H9 (cell line): ENCODE data around the gene SRGAP1. TPM values are rescaled to one million over a fixed set of nuclear protein-coding genes. Genes with fewer than 3 reads are reported as not detected.

Experiments
- DNase-seq: peaks from one replicate; pipeline ENCODE4 v3.0.0-alpha.2; 2017
- H2AFZ ChIP-seq: one replicate; pipeline ENCODE4 v1.6.1; 2013; ENCODE audit warnings: mild to moderate bottlenecking, low read length, control low read depth, moderate library complexity
- H2AK5ac ChIP-seq: 2 replicates; pipeline ENCODE4 v1.6.1; 2013; ENCODE audit warnings: low read length, control low read depth, mixed read lengths; ENCODE audit not compliant: insufficient read length
- H2BK120ac ChIP-seq: one replicate; pipeline ENCODE4 v1.6.1; 2013; ENCODE audit warnings: low read depth, mild to moderate bottlenecking, low read length, control low read depth, inconsistent platforms; ENCODE audit not compliant: poor library complexity, severe bottlenecking
- H2BK12ac ChIP-seq: 2 replicates; pipeline ENCODE4 v1.6.1; 2013; ENCODE audit warnings: low read length, control low read depth, mixed read lengths, low read depth; ENCODE audit not compliant: insufficient read length
- H2BK15ac ChIP-seq: 2 replicates; pipeline ENCODE4 v1.6.1; 2013; ENCODE audit warnings: low read depth, low read length, control low read depth
- H2BK20ac ChIP-seq: one replicate; pipeline ENCODE4 v1.6.1; 2013; ENCODE audit warnings: low read depth, mild to moderate bottlenecking, low read length, control low read depth, inconsistent platforms; ENCODE audit not compliant: poor library complexity, severe bottlenecking
- H2BK5ac ChIP-seq: 2 replicates; pipeline ENCODE4 v1.6.1; 2013; ENCODE audit warnings: low read length, control low read depth, mixed read lengths; ENCODE audit not compliant: insufficient read length
- H3K14ac ChIP-seq: 2 replicates; pipeline ENCODE4 v1.6.1; 2013; ENCODE audit warnings: low read length, control low read depth; ENCODE audit not compliant: insufficient read depth
- H3K18ac ChIP-seq: 2 replicates; pipeline ENCODE4 v1.6.1; 2013; ENCODE audit warnings: low read depth, mild to moderate bottlenecking, mixed read lengths, low read length, control low read depth; ENCODE audit not compliant: insufficient read length
- H3K23ac ChIP-seq: 2 replicates; pipeline ENCODE4 v1.6.1; 2013; ENCODE audit warnings: low read length, control low read depth, mixed read lengths, low read depth; ENCODE audit not compliant: insufficient read length
- H3K23me2 ChIP-seq: 2 replicates; pipeline ENCODE4 v1.6.1; 2013; ENCODE audit warnings: low read depth, mild to moderate bottlenecking, mixed read lengths, low read length, control low read depth; ENCODE audit not compliant: insufficient read length, poor library complexity, severe bottlenecking
- H3K27ac ChIP-seq: 2 replicates; pipeline ENCODE4 v1.5.1; 2013; ENCODE audit warnings: low read length, control low read depth, mixed read lengths, low read depth; ENCODE audit not compliant: insufficient read length
- H3K27me3 ChIP-seq: 2 replicates; pipeline ENCODE4 v1.6.1; 2013; ENCODE audit warnings: low read length, control low read depth, inconsistent platforms; ENCODE audit not compliant: insufficient read depth
- H3K4ac ChIP-seq: 2 replicates; pipeline ENCODE4 v1.6.1; 2013; ENCODE audit warnings: low read depth, mild to moderate bottlenecking, control low read depth, inconsistent platforms, low read length, moderate library complexity
- H3K4me1 ChIP-seq: 2 replicates; pipeline ENCODE4 v1.6.1; 2013; ENCODE audit warnings: low read length, control low read depth, inconsistent platforms; ENCODE audit not compliant: insufficient read depth
- H3K4me2 ChIP-seq: 2 replicates; pipeline ENCODE4 v1.6.1; 2013; ENCODE audit warnings: low read length, control low read depth, mixed read lengths; ENCODE audit not compliant: insufficient read length, insufficient read depth
- H3K56ac ChIP-seq: 2 replicates; pipeline ENCODE4 v1.6.1; 2013; ENCODE audit warnings: low read depth, mild to moderate bottlenecking, mixed read lengths, low read length, control low read depth; ENCODE audit not compliant: insufficient read length
- H3K79me1 ChIP-seq: 2 replicates; pipeline ENCODE4 v1.6.1; 2013; ENCODE audit warnings: low read depth, mild to moderate bottlenecking, moderate library complexity, low read length, control low read depth, inconsistent platforms; ENCODE audit not compliant: insufficient read depth, poor library complexity, severe bottlenecking
- H3K79me2 ChIP-seq: 2 replicates; pipeline ENCODE4 v1.6.1; 2013; ENCODE audit warnings: low read length, control low read depth, inconsistent platforms; ENCODE audit not compliant: insufficient read depth
- H3K9ac ChIP-seq: 2 replicates; pipeline ENCODE4 v1.6.1; 2013; ENCODE audit warnings: low read length, control low read depth, mixed read lengths; ENCODE audit not compliant: insufficient read length; ENCODE audit errors: extremely low read depth
- H3K9me3 ChIP-seq: one replicate; pipeline ENCODE4 v1.6.1; 2013; ENCODE audit warnings: low read depth, low read length, inconsistent platforms; ENCODE audit not compliant: control insufficient read depth
- H3T11ph ChIP-seq: one replicate; pipeline ENCODE4 v1.6.1; 2013; ENCODE audit warnings: mild to moderate bottlenecking, low read length, control low read depth, inconsistent platforms
- H4K20me1 ChIP-seq: one replicate; pipeline ENCODE4 v1.6.1; 2013; ENCODE audit not compliant: control insufficient read depth, insufficient read length, insufficient read depth
- H4K5ac ChIP-seq: 2 replicates; pipeline ENCODE4 v1.6.1; 2013; ENCODE audit warnings: low read depth, mild to moderate bottlenecking, mixed read lengths, low read length, control low read depth; ENCODE audit not compliant: insufficient read length
- H4K8ac ChIP-seq: replicated peaks from 2 replicates; pipeline ENCODE4 v1.6.1; 2013; ENCODE audit warnings: low read length, control low read depth, mixed read lengths, low read depth; ENCODE audit not compliant: insufficient read length
- H4K91ac ChIP-seq: 2 replicates; pipeline ENCODE4 v1.6.1; 2013; ENCODE audit warnings: low read depth, mild to moderate bottlenecking, moderate library complexity, mixed read lengths, low read length, control low read depth; ENCODE audit not compliant: insufficient read length
- H3K27ac Mint-ChIP-seq, 3 experiments: 2 replicates in 2 of 3; 3 replicates in 1 of 3; pipeline ENCODE4 v1.8.0; 2020 to 2021; ENCODE audit warnings: mixed read lengths in 3 of 3, mild to moderate bottlenecking in 1 of 3, moderate library complexity in 1 of 3
- H3K27me3 Mint-ChIP-seq: 2 replicates; pipeline ENCODE4 v1.8.0; 2021; ENCODE audit warnings: low read depth, mild to moderate bottlenecking, moderate library complexity, mixed read lengths
- H3K36me3 Mint-ChIP-seq, 3 experiments: 2 replicates in 2 of 3; 3 replicates in 1 of 3; pipeline ENCODE4 v1.8.0; 2020 to 2021; ENCODE audit warnings: low read depth in 3 of 3, mixed read lengths in 3 of 3; ENCODE audit not compliant: insufficient read depth in 1 of 3
- H3K4me1 Mint-ChIP-seq, 2 experiments: 2 replicates each; pipeline ENCODE4 v1.8.0; 2020; ENCODE audit warnings: mixed read lengths in 2 of 2
- H3K4me3 Mint-ChIP-seq, 2 experiments: 2 replicates in 1 of 2; 3 replicates in 1 of 2; pipeline ENCODE4 v1.8.0; 2020 to 2021; ENCODE audit warnings: mild to moderate bottlenecking in 2 of 2, mixed read lengths in 2 of 2, moderate library complexity in 1 of 2
- H3K9me3 Mint-ChIP-seq, 2 experiments: 2 replicates in 1 of 2; 3 replicates in 1 of 2; pipeline ENCODE4 v1.8.0; 2020; ENCODE audit warnings: mild to moderate bottlenecking in 2 of 2, mixed read lengths in 2 of 2, moderate library complexity in 1 of 2
- CTCF ChIP-seq: fragments of 200-600 bp; sonication (generic); conservative IDR thresholded peaks from 3 replicates; pipeline ENCODE4 v1.8.0; 2021; ENCODE audit warnings: antibody characterized with exemption, mild to moderate bottlenecking
- WGBS: extraction: QIAGEN DNeasy Blood & Tissue Kit; methylation state at CpG from one replicate; pipeline ENCODE4 v1.1.7; 2013; ENCODE audit warnings: missing lambda C conversion rate, low lambda C conversion rate, mixed read lengths; ENCODE audit not compliant: insufficient read length; ENCODE audit errors: extremely low coverage; 5-methylcytosine and 5-hydroxymethylcytosine counted together
- total RNA-seq: library from RNA; stranded (reverse); gene quantifications from 2 replicates; pipeline ENCODE4 v1.2.1, GENCODE V29; 2021

The SRGAP1 gene
- total RNA-seq, 1 experiment from 2014 or later: 4.8 TPM

GRCh38 chr12:64039281-64039871 lies 194.9 kb downstream of the SRGAP1 start:
- Histone ChIP-seq H3K23ac (no peak overlapping the region), H4K91ac (no peak overlapping the region), H3K9me3 (no peaks in the 10 kb centered on the region), H2BK15ac (no peak overlapping the region), H2AFZ (no peak overlapping the region), H3K56ac (no peak overlapping the region), H3K79me1 (no peaks in the 10 kb centered on the region), H3K4ac (no peak overlapping the region), H3K4me1 (peaks cover 5% of the 10 kb centered on the region), H3T11ph (no peak overlapping the region), H4K20me1 (no peaks in the 10 kb centered on the region), H2BK5ac (no peak overlapping the region), H3K23me2 (no peaks in the 10 kb centered on the region), H2AK5ac (no peak overlapping the region), H3K27ac (no peak overlapping the region), H3K14ac (no peak overlapping the region), H2BK120ac (no peak overlapping the region), H3K9ac (no peak overlapping the region), H3K18ac (no peak overlapping the region), H3K27me3 (no peaks in the 10 kb centered on the region), H2BK20ac (no peak overlapping the region), H4K5ac (no peak overlapping the region), H4K8ac (no peak overlapping the region), H3K4me2 (peak overlapping the region; percentile 14), H2BK12ac (no peak overlapping the region), H3K79me2 (no peaks in the 10 kb centered on the region)
- no peak for DNase-seq
- Mint-ChIP-seq H3K4me3 (peak overlapping the region in 1 of 2 experiments; percentile 51; a peak in 2 of 5 replicates), H3K27me3 (no peaks in the 10 kb centered on the region), H3K27ac (peak overlapping the region; percentile 36 to 91 (median 76); a peak in 4 of 7 replicates), H3K9me3 (no peaks in the 10 kb centered on the region), H3K4me1 (peaks cover 21 to 23% of the 10 kb centered on the region in 2 experiments), H3K36me3 (peaks cover 0 to 3% (median 0%) of the 10 kb centered on the region in 3 experiments; a peak in 2 of 7 replicates)
- WGBS: no CpG with 5 or more reads among the region's 7 CpGs
- TF ChIP-seq CTCF: no peak
